Adrenal gland (tissue), 12 donors: ENCODE data around the gene TFPT. TPM values are rescaled to one million over a fixed set of nuclear protein-coding genes. Genes with fewer than 3 reads are reported as not detected.
A peak's percentile ranks its signal among the peaks of the same experiment; 100 is the strongest.
"Not testable (repeated sequence)": the region's sequence is repeated elsewhere in the genome, so short reads cannot be mapped to it uniquely, and the experiment has no call there.

Source experiments
- DNase-seq, 7 donors: peaks; one replicate each; pipeline ENCODE4 v3.0.0-alpha.2; 2019 to 2020
- H3K27ac ChIP-seq, 5 donors: fragments of 200-600 bp; sonication (generic) in 4 of 5; 1 replicate in 3 of 5; 2 replicates in 2 of 5; pipeline versions ENCODE4 v1.5.1 to v1.8.0; 2016 to 2020; ENCODE audit warnings: mild to moderate bottlenecking in 1 of 5
- H3K27me3 ChIP-seq: fragments of 200-600 bp; 2 replicates; pipeline ENCODE4 v1.8.0; 2021
- H3K36me3 ChIP-seq, 2 donors: fragments of 200-600 bp; replicated peaks in 1 of 2; 1 replicate in 1 of 2; 2 replicates in 1 of 2; pipeline versions ENCODE4 v1.5.1 to v1.8.0; 2018 to 2022
- H3K4me1 ChIP-seq, 2 donors: fragments of 200-600 bp; replicated peaks in 1 of 2; 1 replicate in 1 of 2; 2 replicates in 1 of 2; pipeline versions ENCODE4 v1.5.1 to v1.8.0; 2018 to 2021
- H3K4me3 ChIP-seq, 4 donors: fragments of 200-600 bp; sonication (generic) in 3 of 4; one replicate each; pipeline ENCODE4 v1.5.1; 2016 to 2018
- H3K9me3 ChIP-seq, 3 donors: fragments of 200-600 bp; sonication (generic) in 1 of 3; replicated peaks in 1 of 3; 1 replicate in 2 of 3; 2 replicates in 1 of 3; pipeline versions ENCODE4 v1.5.1 to v1.8.0; 2016 to 2021
- POLR2A ChIP-seq, 2 donors: fragments of 450-650 bp; IDR thresholded peaks; one replicate each; pipeline ENCODE4 v1.6.1; 2017; ENCODE audit warnings: antibody characterized with exemption in 2 of 2, mild to moderate bottlenecking in 2 of 2, moderate library complexity in 1 of 2
- WGBS, 4 donors: extraction: QIAGEN DNeasy Blood & Tissue Kit in 2 of 4; methylation state at CpG; one replicate each; pipeline versions ENCODE4 v1.1.5 to v1.1.7; 2013 to 2017; 5-methylcytosine and 5-hydroxymethylcytosine counted together
- intact Hi-C, 2 donors: fragments of 100-400 bp; cut with DNase I; formaldehyde crosslinking; loops; one replicate each; pipeline versions ENCODE4 v1.14.1 to v1.15.0; 2022 to 2023
- polyA plus RNA-seq, 3 donors: library from polyadenylated mRNA; stranded (reverse); fragments of 200-250 nt in 2 of 3; fragments of 350-450 nt in 1 of 3; fragmentation: Illumina TruSeq in 1 of 3; extraction: RNeasy Lipid Tissue Mini Kit (QIAGEN cat#74804) in 1 of 3; gene quantifications; one replicate each; pipeline ENCODE4 v1.2.3, GENCODE V29; 2013 to 2014
- total RNA-seq, 9 donors: library from RNA; depleted of rRNA in 4 of 9; stranded (reverse); fragments of >200 nt in 4 of 9; fragments of 120-200 nt in 1 of 9; fragmentation: NEBNext Ultra II Directional in 1 of 9; extraction: Animal tissue kit (Norgen Biotek cat#: 25700) in 1 of 9; gene quantifications; one replicate each; pipeline versions ENCODE4 v1.1.0 to v1.2.4, GENCODE V29; 2013 to 2023
- TF ChIP-seq, protein P1 (sequence below), 6 experiments: fragments of 450-650 bp in 4 of 6; fragments of 200-600 bp in 2 of 6; sonication (generic) in 1 of 6; IDR thresholded peaks; 1 replicate in 5 of 6; 2 replicates in 1 of 6; pipeline versions ENCODE4 v1.5.1 to v1.8.0; 2016 to 2021; ENCODE audit warnings: antibody characterized with exemption in 6 of 6, mild to moderate bottlenecking in 2 of 6, moderate library complexity in 1 of 6
- donor health status: healthy with polysubstance abuse.
- donor health status: Bipolar disorder and iron deficiency.
- donor health status: DM: yes; HTN: yes; CAD: no.
- donor health status: DM: no; HTN: no; CAD: no.
- donor health status: DM: no; HTN: no; CAD: no.
- donor health status: DM: yes; HTN: yes; CAD: no.

Gene TFPT
- total and polyA plus RNA-seq, 12 donors = 11.4 to 58.6 (median 24.6) TPM

DNA sequence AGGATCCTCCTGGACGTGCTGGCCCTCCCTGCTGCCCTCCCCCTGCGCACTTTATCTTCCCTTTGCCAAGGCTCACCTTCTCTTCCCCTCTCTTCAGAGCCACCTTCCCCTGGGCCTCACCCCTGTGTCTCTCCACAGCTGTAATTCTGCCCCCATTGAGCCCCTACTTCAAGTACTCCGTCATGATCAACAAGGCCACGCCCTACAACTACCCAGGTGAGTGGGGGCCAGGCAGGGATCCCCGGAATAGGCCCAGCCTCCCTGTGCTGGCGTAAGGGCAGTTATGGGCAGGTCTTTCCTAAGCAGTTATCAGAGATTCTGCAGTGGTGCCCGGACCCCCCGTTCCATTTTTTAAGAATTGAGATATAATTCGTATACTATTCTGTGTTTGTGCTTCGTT is 9.7 kb downstream of the TFPT start:
- WGBS, 4 donors = 93 to 97% (median 94%) methylated on average over 10 of the region's 10 CpGs
- H3K4me1 ChIP-seq = peaks cover 0 to 11% of the 10 kb centered on the region in 2 donors
- H3K9me3 ChIP-seq = no peaks in the 10 kb centered on the region
- H3K4me3 ChIP-seq = no peak overlapping the region
- intact Hi-C loops = no loop called here
- H3K27ac ChIP-seq = no peak overlapping the region
- H3K36me3 ChIP-seq = peaks cover 0 to 47% of the 10 kb centered on the region in 2 donors
- H3K27me3 ChIP-seq = no peaks in the 10 kb centered on the region
- DNase-seq = peak in 2 of 7 donors; percentile 14 to 50
- TF ChIP-seq, protein P1, sequence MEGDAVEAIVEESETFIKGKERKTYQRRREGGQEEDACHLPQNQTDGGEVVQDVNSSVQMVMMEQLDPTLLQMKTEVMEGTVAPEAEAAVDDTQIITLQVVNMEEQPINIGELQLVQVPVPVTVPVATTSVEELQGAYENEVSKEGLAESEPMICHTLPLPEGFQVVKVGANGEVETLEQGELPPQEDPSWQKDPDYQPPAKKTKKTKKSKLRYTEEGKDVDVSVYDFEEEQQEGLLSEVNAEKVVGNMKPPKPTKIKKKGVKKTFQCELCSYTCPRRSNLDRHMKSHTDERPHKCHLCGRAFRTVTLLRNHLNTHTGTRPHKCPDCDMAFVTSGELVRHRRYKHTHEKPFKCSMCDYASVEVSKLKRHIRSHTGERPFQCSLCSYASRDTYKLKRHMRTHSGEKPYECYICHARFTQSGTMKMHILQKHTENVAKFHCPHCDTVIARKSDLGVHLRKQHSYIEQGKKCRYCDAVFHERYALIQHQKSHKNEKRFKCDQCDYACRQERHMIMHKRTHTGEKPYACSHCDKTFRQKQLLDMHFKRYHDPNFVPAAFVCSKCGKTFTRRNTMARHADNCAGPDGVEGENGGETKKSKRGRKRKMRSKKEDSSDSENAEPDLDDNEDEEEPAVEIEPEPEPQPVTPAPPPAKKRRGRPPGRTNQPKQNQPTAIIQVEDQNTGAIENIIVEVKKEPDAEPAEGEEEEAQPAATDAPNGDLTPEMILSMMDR (IDR thresholded peaks at IDR 0.05) = no peak
- no peak for TF ChIP-seq POLR2A (IDR thresholded peaks at IDR 0.05)

DNA sequence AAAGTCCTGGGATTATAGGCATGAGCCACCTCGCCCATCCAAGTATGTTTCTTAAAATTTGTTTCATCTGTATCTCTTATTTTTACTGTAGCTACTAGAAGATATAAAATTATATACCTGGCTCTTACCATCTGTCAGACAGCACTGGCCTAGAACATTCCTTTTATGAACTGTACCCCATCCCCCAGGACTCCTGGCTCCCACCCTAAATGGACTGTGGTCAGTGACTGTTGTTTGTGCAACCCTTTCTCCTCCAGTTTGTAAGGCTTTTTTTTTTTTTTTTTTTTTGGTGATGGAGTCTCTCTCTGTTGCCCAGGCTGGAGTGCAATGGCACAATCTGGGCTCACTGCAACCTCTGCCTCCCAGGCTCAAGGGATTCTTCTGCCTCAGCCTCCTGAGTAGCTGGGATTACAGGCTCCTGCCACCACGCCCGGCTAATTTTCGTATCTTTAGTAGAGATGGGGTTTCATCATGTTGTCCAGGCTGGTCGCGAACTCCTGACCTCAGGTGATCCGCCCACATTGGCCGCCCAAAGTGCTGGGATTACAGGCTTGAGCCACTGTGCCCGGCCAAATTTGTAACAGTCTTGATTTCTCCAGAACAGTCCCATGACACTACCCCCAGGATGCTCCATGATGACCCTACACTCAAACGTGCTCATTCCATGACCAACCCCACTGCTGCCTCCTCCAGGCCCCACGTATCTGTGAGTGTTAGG is 10.3 kb downstream of the TFPT start:
- H3K27ac ChIP-seq = no peak overlapping the region
- no peaks in the 10 kb centered on the region for H3K27me3 ChIP-seq
- intact Hi-C loops = no loop called here
- 84 to 89% (median 87%) methylated on average over 9 to 11 of the region's 11 CpGs for WGBS, 4 donors
- no peaks in the 10 kb centered on the region for H3K9me3 ChIP-seq
- TF ChIP-seq, protein P1 (IDR thresholded peaks at IDR 0.05) = no peak
- TF ChIP-seq POLR2A (IDR thresholded peaks at IDR 0.05) = no peak
- peaks cover 0 to 42% of the 10 kb centered on the region in 2 donors for H3K36me3 ChIP-seq
- peak in 1 of 7 donors; percentile 45 for DNase-seq
- peaks cover 0 to 11% of the 10 kb centered on the region in 2 donors for H3K4me1 ChIP-seq
- no peak overlapping the region for H3K4me3 ChIP-seq

DNA sequence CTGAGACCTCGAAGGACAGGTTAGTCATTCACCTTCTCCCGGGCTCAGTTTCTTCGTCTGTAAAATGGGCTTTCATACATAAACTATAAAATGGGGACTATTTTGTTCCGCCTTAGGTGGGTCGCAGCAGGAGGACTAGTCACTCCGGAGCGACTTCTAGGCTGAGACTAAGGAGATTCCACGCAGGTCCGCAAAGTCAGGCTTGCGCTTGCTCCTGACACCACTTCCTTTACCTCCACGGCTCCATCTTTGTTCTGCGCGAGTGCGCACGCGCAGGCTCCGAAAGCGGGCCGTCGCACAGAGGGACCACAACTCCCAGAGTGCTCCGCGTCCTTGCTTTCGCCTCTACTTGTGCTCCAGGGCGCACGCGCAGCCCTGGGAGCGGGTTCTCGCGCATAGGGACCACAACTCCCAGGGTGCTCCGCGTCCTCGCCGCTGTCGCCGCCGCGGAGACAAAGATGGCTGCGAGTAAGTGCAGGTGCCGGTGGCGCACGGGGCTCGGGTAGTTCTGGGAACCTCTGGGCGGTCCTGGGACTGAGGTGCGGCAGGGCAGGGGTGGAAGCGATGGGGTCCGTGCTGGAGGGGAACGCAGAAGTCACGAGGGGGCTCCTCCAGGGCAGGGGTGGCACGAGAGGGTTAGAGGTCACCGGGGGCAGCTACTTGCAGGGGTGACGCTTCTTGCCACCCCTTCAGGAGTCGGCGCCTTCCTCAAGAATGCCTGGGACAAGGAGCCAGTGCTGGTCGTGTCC is 12.9 kb downstream of the TFPT start, which contains the start of gene NDUFA3:
Gene NDUFA3 (plus strand): TSS at position 435 of the 749 bp plus-strand sequence. CDS start 24 bp downstream, at position 459.
- Histone ChIP-seq H3K36me3 (peaks cover 0 to 17% of the 10 kb centered on the region in 2 donors), H3K4me3 (peak within 1 kb of the TSS; percentile 10 to 89 (median 82)), H3K27me3 (no peaks in the 10 kb centered on the region), H3K9me3 (no peaks in the 10 kb centered on the region), H3K4me1 (peaks cover 0 to 11% of the 10 kb centered on the region in 2 donors), H3K27ac (peak within 1 kb of the TSS in 3 of 5 donors; percentile 20 to 74 (median 56))
- 0 to 2% (median 2%) methylated on average over 14 to 54 of the region's 54 CpGs for WGBS, 4 donors
- peak; percentile 97 to 99 (median 98) for DNase-seq
- TF ChIP-seq, protein P1 (IDR thresholded peaks at IDR 0.05) = no peak
- TF ChIP-seq POLR2A (IDR thresholded peaks at IDR 0.05) = no peak
- intact Hi-C loops = no loop called here

DNA sequence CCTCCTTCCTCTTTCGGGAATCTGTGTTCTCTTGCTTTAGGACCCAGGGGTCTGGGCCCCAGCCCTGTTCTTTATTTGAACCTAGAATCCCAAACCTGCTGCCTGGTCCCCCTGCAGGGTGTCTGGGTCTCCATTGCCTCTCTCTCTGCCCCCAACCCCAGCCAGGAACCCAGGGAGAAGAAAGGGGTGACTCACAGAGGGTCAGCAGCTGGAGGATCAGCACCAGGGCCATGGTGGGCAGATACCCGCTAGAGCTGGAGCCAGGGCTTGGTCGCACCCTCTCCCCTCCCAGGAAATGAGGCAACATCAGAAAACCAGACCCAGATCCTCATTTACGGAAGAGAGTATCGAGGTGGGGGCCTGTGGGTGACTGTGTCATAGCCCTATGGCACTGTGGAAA is 14.9 kb downstream of the TFPT start, which contains the start of gene OSCAR:
Gene OSCAR (minus strand): TSS at position 243 of the 400 bp plus-strand sequence. CDS start 11 bp downstream, at position 232.
- intact Hi-C loops = no loop called here
- 47 to 59% (median 52%) methylated on average over 4 to 5 of the region's 5 CpGs for WGBS, 4 donors
- Histone ChIP-seq H3K27me3 (no peaks in the 10 kb centered on the region), H3K4me1 (peaks cover 0 to 16% of the 10 kb centered on the region in 2 donors), H3K4me3 (peak within 1 kb of the TSS in 1 of 4 donors; percentile 36), H3K9me3 (no peaks in the 10 kb centered on the region), H3K36me3 (peaks cover 0 to 1% of the 10 kb centered on the region in 2 donors), H3K27ac (no peak within 1 kb of the TSS)
- TF ChIP-seq, protein P1 (IDR thresholded peaks at IDR 0.05) = no peak
- TF ChIP-seq POLR2A (IDR thresholded peaks at IDR 0.05) = no peak
- DNase-seq = peak in 1 of 7 donors; percentile 56

DNA sequence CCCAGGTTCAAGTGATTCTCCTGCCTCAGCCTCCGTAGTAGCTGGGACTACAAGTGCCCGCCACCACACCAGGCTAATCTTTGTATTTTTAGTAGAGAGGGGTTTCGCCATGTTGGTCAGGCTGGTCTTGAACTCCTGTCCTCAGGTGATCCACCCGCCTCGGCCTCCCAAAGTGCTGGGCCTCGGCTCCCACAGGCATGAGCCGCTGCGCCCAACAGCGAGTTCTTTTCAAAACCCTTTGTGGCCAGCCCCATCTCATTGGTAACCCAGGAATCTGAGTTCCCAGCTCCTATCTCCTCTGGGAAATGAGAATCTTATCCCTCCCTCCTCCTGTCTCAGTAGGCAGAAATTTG is 15.6 kb downstream of the TFPT start:
- DNase-seq = peak in 1 of 7 donors; percentile 33
- intact Hi-C loops = not testable (repeated sequence)

More for the DNA sequence above, 15.6 kb downstream of the TFPT start:
- not testable (repeated sequence) for H3K27ac ChIP-seq, H3K9me3 ChIP-seq, H3K27me3 ChIP-seq, H3K4me3 ChIP-seq, H3K36me3 ChIP-seq
- WGBS, 4 donors = 68 to 83% (median 72%) methylated on average over 8 to 9 of the region's 9 CpGs
- H3K4me1 ChIP-seq = peaks cover 0 to 18% of the 10 kb centered on the region in 2 donors
